GM12801 (cell line): ENCODE results near the gene MIGA1.

Experiments
- TF ChIP-seq, protein P1 (sequence below): IDR thresholded peaks from one replicate; pipeline ENCODE4 v1.5.1; 2011; ENCODE audit warnings: control low read depth; ENCODE audit not compliant: insufficient read length; ENCODE audit errors: extremely low read depth

Gene MIGA1

DNA sequence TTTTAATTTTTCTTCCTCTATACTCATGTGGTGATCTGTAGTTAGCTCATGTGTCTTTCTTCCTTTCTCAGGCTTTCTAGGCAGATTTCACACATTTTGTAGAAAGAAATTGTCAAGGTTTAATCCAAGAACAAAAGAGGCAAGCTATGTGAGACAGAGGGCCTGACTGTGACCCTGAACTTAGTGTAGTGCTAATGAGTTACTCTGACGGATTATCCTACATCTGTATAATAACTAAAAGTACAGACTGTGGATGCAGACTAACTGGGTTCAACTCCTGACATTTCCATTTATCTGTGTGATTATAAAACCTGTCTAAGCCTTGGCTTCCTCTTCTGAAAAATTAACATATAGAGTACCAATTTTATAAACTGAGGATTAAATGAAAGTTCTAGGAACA lies 40.7 kb downstream of the MIGA1 start:
- TF ChIP-seq, protein P1, sequence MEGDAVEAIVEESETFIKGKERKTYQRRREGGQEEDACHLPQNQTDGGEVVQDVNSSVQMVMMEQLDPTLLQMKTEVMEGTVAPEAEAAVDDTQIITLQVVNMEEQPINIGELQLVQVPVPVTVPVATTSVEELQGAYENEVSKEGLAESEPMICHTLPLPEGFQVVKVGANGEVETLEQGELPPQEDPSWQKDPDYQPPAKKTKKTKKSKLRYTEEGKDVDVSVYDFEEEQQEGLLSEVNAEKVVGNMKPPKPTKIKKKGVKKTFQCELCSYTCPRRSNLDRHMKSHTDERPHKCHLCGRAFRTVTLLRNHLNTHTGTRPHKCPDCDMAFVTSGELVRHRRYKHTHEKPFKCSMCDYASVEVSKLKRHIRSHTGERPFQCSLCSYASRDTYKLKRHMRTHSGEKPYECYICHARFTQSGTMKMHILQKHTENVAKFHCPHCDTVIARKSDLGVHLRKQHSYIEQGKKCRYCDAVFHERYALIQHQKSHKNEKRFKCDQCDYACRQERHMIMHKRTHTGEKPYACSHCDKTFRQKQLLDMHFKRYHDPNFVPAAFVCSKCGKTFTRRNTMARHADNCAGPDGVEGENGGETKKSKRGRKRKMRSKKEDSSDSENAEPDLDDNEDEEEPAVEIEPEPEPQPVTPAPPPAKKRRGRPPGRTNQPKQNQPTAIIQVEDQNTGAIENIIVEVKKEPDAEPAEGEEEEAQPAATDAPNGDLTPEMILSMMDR: no peak

DNA sequence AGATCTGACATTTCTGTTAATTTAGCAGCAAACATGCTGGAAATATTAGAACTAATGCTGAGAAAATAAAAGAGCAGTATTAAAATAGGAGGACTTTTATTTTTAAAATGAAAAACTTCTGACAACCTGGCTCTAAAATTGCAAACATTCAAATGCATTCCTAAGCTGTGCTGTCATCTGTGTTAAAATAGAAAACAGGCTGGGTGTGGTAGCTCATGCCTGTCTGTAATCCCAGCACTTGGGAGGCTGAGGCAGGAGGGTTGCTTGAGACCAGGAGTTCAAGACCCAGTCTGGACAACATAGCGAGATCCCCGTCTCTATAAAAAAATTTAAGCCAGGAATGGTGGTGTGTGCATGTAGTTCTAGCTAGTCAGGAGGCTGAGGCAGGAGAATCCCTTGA lies 44.6 kb downstream of the MIGA1 start:
- TF ChIP-seq, protein P1: no peak

DNA sequence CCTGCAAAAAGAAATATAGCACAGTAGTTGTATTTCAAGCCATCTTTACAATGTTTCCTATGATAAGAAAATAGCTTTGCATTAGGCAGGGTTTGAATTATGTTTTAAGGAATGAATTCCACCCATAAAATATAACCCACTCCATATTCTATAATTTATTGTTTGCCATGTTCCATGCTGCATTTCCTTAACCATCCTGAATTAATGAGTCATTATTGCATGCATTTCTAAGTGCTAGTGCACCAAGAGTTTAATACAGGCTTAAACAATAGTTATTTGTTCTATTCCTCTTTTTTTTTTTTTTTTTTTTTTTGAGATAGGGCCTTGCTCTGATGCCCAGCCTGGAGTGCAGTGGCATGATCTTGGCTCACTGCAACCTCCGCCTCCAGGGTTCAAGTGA lies 45.2 kb downstream of the MIGA1 start:
- TF ChIP-seq, protein P1: no peak

DNA sequence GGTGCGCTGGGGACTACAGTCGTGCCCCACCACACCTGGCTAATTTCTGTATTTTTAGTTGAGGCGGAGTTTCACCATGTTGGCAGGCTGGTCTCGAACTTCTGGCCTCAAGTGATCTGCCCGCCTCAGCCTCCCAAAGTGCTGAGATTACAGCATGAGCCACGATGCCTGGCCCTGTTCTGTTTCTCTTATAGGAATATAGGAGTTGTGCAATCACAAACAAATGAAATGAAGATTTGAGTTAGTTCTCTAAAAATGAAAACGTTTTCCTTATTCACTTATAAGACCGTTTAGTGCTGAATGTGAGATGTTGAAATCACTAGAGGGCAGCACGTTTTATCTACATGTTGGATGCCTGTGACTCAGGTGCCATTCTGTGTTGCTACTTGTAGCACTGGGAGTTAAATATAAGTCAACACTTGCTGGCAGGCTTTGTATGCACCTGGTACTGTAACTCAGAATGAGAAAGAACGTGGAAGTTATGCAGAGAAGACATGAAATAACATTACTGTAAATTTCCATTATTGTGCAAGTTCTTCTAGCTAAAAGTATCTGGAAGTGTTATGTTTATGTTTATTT lies 45.8 kb downstream of the MIGA1 start:
- TF ChIP-seq, protein P1: no peak

DNA sequence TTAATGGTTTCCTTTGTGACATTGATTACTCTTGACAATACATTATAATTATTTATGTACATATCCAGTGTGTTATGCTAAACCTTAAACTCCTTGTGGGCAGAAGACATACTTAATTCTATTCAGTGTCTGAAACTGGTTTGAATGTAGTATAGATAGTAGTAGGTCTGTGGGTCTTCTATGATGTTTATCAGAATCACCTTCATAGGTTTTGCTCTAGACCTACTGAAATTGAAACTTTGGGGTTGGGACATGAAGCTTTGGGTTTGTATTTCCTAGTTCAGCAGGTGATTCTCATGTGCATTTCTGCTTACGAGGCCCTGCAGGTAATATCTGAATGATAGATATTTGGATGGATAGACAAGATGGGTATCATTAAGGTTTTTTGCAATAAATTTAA lies 48.6 kb downstream of the MIGA1 start:
- TF ChIP-seq, protein P1: no peak

DNA sequence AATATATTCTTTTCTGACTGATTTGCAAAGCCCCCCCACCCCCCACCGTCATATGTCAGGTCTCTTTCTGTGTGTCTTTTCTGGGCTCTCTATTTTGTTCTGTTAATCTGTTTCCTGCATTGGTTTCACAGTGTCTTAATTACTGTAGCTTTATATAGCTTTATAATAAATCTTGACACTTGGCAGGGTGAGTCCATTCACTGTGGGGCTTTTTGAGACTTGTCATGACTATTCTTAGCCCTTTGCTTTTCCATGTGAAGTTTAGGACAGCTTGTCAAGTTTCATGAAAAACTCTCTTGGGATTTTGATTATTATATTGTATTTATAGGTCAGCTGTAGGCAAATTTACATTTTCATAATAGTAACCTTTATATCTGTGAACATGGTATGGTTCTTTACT lies 50.4 kb downstream of the MIGA1 start:
- TF ChIP-seq, protein P1: no peak

DNA sequence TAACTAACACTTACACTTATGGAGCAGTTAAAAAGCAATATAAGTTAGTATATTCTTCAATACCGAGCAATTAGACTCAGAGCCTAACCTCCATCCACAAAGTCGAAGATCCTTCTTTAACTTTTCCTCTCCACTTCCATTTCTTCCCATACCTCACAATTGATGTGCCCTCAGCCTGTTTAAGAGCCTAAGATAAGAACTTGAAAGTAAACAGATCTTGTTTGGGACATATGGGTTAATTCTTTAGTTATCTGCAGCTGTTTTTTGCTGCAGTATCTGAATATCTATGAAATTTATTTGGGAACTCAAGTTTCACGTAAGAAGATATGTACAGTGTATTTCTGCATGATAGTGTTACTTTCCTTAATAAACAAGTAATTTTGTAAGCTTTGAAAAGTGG lies 51.5 kb downstream of the MIGA1 start:
- TF ChIP-seq, protein P1: no peak

DNA sequence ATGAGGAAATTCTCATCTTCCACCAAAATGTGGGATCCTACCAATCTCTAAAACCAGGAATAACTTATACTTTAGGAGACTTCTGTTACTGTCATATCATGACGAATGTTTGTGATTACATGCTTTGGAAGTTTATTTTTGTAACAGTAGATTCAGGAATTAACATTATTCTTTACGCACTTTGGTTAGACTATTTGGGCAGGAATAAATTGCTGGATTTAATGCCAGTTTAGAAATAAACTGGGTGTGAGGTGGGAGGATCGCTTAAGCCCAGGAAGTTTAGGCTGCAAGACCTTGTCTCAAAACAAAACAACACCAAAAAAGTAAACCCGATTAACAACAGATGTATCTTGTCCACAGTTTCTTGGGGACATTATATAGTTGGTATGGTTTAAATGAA lies 52.1 kb downstream of the MIGA1 start:
- TF ChIP-seq, protein P1: no peak
